Fibroblast of the aortic adventitia (primary cell): ENCODE data around the gene RPS6KA5. TPM values are rescaled to one million over a fixed set of nuclear protein-coding genes. Genes with fewer than 3 reads are reported as not detected.

Experiments
- DNase-seq: peaks from one replicate; pipeline ENCODE4 v3.0.0-alpha.2; 2010; ENCODE audit warnings: low read depth
- H3K4me3 ChIP-seq: 2 replicates; pipeline ENCODE4 v1.5.1; 2011; ENCODE audit warnings: low read depth, mild to moderate bottlenecking, control low read depth, low read length, moderate library complexity
- CTCF ChIP-seq: IDR thresholded peaks from 2 replicates; pipeline ENCODE4 v1.5.1; 2011; ENCODE audit warnings: mild to moderate bottlenecking, low read length, control low read depth, inconsistent platforms; ENCODE audit not compliant: insufficient read depth
- total RNA-seq: library from RNA; depleted of rRNA; stranded (reverse); fragments of >200 nt; gene quantifications from 2 replicates; pipeline ENCODE4 v1.2.3, GENCODE V29; 2012; ENCODE audit warnings: low replicate concordance

The RPS6KA5 gene
- total RNA-seq, 1 donor = 5.0 TPM

GRCh38 chr14:91067186-91067585 is 6.7 kb upstream of the RPS6KA5 start:
- no peak for TF ChIP-seq CTCF
- DNase-seq = no peak
- H3K4me3 ChIP-seq = no peak overlapping the region

GRCh38 chr14:91065266-91065665 is 4.8 kb upstream of the RPS6KA5 start:
- DNase-seq = no peak
- no peak overlapping the region for H3K4me3 ChIP-seq
- no peak for TF ChIP-seq CTCF

GRCh38 chr14:91063119-91063518 is 2.7 kb upstream of the RPS6KA5 start:
- DNase-seq = no peak
- no peak overlapping the region for H3K4me3 ChIP-seq
- no peak for TF ChIP-seq CTCF

GRCh38 chr14:91062600-91062999 is 2.2 kb upstream of the RPS6KA5 start:
- DNase-seq = no peak
- H3K4me3 ChIP-seq = no peak overlapping the region
- TF ChIP-seq CTCF = no peak

GRCh38 chr14:91061056-91061887 is 831 bp upstream of the RPS6KA5 start:
- no peak for TF ChIP-seq CTCF
- DNase-seq = no peak
- H3K4me3 ChIP-seq = peak overlapping the region; percentile 82

- DNase-seq = peak; percentile 15
- peak overlapping the region; percentile 88 for H3K4me3 ChIP-seq
- TF ChIP-seq CTCF = no peak
These were observed 678 bp downstream of the RPS6KA5 start for GRCh38 chr14:91059576-91060350.
